ENCODE measurements around the gene CREB3L2. TPM values are rescaled to one million over a fixed set of nuclear protein-coding genes. Genes with fewer than 3 reads are reported as not detected.

CREB3L2 gene
- total and polyA plus RNA-seq, 2 of the 13 experiments (the other 11 are each of a cell fraction or from before 2014, with no cell fraction given): 22.1 to 41.1 TPM

DNA sequence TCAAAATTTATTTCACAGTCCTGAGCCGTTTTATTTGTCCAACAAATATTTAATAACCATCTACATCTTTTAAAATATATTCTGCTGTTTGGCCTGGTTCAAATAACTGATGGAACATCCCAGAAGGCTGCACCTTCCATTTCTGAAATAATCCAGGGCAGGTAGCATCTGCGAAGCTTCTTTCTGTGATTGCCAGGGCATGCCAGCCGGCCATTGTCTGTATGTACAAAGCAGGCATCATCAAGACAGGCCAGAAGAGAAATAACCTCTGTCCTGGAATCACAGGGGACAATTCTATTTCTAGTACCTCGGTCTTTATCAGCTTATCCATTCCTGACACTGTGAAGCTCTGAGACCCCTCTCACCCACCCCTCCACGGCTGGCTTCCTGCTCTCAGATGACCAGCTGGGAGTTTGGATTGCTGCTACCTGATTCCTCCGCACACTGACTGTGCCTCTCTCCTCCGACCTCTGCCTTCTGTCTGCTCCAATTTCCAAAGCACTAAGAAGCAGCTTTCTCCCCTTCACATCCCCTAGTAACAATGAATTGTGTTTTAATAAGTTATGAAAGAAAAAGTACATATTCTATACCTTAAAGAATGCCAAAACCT is 163.1 kb downstream of the CREB3L2 start:
- no peak overlapping the region for H3K27ac ChIP-seq (ENCODE audit: extremely low read length, insufficient read depth, low read length)
- no peak for ATAC-seq
- H3K9ac ChIP-seq (ENCODE audit: insufficient read depth, low read depth, low read length): no peak overlapping the region
- CTCF ChIA-PET (ENCODE audit: low intra/inter-chr PET ratio, low total read pairs): no interaction called here
- WGBS (ENCODE audit: low lambda C conversion rate): 40% methylated on average over 7 of the region's 7 CpGs
- peaks cover 8% of the 10 kb centered on the region for H3K4me1 ChIP-seq (ENCODE audit: insufficient read depth, low read length)
- no peak overlapping the region for H2AFZ ChIP-seq (ENCODE audit: low read length)
- H3K4me3 ChIP-seq (replicated peaks in 1 of 3; ENCODE audit: insufficient read depth in 1 of 3, low read depth in 2 of 3, low read length in 3 of 3): no peak overlapping the region
- no peaks in the 10 kb centered on the region for H3K36me3 ChIP-seq (replicated peaks in 1 of 2; ENCODE audit: control insufficient read depth in 1 of 2, insufficient read depth in 2 of 2, low read length in 2 of 2)
- H4K20me1 ChIP-seq (ENCODE audit: insufficient read depth, low read length): no peaks in the 10 kb centered on the region
- TF ChIP-seq PHF5A (CRISPR knock-in tag; IDR thresholded peaks at IDR 0.05; ENCODE audit: low read depth, unreplicated experiment) (no peak), TCF7 (IDR thresholded peaks at IDR 0.05; ENCODE audit: low read depth) (no peak), RCOR2 (CRISPR knock-in tag; IDR thresholded peaks at IDR 0.05) (no peak), ZNF841 (CRISPR knock-in tag; IDR thresholded peaks at IDR 0.05; ENCODE audit: borderline replicate concordance) (no peak), MAFG (CRISPR knock-in tag; IDR thresholded peaks at IDR 0.05) (no peak), PRPF4 (IDR thresholded peaks at IDR 0.05; ENCODE audit: low read depth, low read length, poor library complexity, severe bottlenecking) (no peak), TBP (CRISPR knock-in tag; IDR thresholded peaks at IDR 0.05) (no peak), FIP1L1 (IDR thresholded peaks at IDR 0.05; ENCODE audit: borderline replicate concordance, insufficient read depth, low read depth, low read length) (no peak), ZNF773 (CRISPR knock-in tag; IDR thresholded peaks at IDR 0.05; ENCODE audit: borderline replicate concordance) (no peak), ZNF431 (CRISPR knock-in tag; IDR thresholded peaks at IDR 0.05; ENCODE audit: borderline replicate concordance, low read depth) (no peak), RXRA (CRISPR knock-in tag; IDR thresholded peaks at IDR 0.05) (no peak), ZFY (CRISPR knock-in tag; IDR thresholded peaks at IDR 0.05) (no peak), POLR2AphosphoS2 (IDR thresholded peaks at IDR 0.05; ENCODE audit: low read depth, low read length) (no peak), DMAP1 (CRISPR knock-in tag; IDR thresholded peaks at IDR 0.05) (no peak), NFKB2 (CRISPR knock-in tag; IDR thresholded peaks at IDR 0.05; ENCODE audit: borderline replicate concordance) (no peak)
- TF ChIP-seq, protein P1, sequence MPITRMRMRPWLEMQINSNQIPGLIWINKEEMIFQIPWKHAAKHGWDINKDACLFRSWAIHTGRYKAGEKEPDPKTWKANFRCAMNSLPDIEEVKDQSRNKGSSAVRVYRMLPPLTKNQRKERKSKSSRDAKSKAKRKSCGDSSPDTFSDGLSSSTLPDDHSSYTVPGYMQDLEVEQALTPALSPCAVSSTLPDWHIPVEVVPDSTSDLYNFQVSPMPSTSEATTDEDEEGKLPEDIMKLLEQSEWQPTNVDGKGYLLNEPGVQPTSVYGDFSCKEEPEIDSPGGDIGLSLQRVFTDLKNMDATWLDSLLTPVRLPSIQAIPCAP (CRISPR knock-in tag; IDR thresholded peaks at IDR 0.05; ENCODE audit: low read depth): no peak
- TF ChIP-seq, protein P2, sequence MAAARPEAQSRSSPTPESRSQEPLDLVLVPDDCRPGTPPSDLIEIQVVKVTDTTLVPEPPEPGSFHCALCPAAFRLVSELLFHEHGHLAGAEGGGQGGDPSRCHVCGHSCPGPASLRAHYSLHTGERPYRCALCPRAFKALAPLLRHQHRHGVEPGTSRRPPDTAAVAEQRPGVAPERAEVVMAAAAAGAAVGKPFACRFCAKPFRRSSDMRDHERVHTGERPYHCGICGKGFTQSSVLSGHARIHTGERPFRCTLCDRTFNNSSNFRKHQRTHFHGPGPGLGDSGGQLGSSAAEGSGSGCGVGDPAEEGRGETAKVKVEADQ (CRISPR knock-in tag; IDR thresholded peaks at IDR 0.05; ENCODE audit: borderline replicate concordance): no peak
- TF ChIP-seq, protein P3, sequence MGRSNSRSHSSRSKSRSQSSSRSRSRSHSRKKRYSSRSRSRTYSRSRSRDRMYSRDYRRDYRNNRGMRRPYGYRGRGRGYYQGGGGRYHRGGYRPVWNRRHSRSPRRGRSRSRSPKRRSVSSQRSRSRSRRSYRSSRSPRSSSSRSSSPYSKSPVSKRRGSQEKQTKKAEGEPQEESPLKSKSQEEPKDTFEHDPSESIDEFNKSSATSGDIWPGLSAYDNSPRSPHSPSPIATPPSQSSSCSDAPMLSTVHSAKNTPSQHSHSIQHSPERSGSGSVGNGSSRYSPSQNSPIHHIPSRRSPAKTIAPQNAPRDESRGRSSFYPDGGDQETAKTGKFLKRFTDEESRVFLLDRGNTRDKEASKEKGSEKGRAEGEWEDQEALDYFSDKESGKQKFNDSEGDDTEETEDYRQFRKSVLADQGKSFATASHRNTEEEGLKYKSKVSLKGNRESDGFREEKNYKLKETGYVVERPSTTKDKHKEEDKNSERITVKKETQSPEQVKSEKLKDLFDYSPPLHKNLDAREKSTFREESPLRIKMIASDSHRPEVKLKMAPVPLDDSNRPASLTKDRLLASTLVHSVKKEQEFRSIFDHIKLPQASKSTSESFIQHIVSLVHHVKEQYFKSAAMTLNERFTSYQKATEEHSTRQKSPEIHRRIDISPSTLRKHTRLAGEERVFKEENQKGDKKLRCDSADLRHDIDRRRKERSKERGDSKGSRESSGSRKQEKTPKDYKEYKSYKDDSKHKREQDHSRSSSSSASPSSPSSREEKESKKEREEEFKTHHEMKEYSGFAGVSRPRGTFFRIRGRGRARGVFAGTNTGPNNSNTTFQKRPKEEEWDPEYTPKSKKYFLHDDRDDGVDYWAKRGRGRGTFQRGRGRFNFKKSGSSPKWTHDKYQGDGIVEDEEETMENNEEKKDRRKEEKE (IDR thresholded peaks at IDR 0.05): no peak
- H3K4me2 ChIP-seq (ENCODE audit: low read depth, low read length): no peak overlapping the region
- no TSS peak for BruUV-seq (replicated peaks)
- intact Hi-C loops (cut with micrococcal nuclease; ENCODE audit: unreplicated experiment) (no loop called here), in situ Hi-C loops (cut with HindIII; ENCODE audit: extremely low pct_ligation_motif_present, low pct_unique_long_range_greater_than_20kb) (no loop called here)
- H3K79me2 ChIP-seq (ENCODE audit: insufficient read depth, low read length): no peaks in the 10 kb centered on the region
- no peak for FAIRE-seq
- H3K9me3 ChIP-seq (ENCODE audit: low read length): peaks cover under 1% of the 10 kb centered on the region; the same call in 1 of the 2 replicates
- DNase-seq (ENCODE audit: low spot score): no peak
- H3K27me3 ChIP-seq (ENCODE audit: control insufficient read depth in 1 of 2, insufficient read depth in 2 of 2, low read length in 2 of 2): peaks cover 0 to 2% of the 10 kb centered on the region in 2 experiments; a peak in 1 of 5 replicates
- POLR2A ChIA-PET: no interaction called here
